T-helper 2 cell treated with Interferon-gamma antibody and Interleukin-4, amounts not matched to agents 5 μg/mL and 100 μg/mL, for 36 hours (primary cell): ENCODE measurements around the gene SPATA31A7.
"Not testable (repeated sequence)": the region's sequence is repeated elsewhere in the genome, so short reads cannot be mapped to it uniquely, and the experiment has no call there.

ENCODE experiments used
- DNase-seq: peaks from one replicate; pipeline ENCODE4 v3.0.0; 2021; ENCODE audit warnings: low spot score
- H3K27ac Mint-ChIP-seq: one replicate; pipeline ENCODE4 v1.8.0; 2021; ENCODE audit warnings: mild to moderate bottlenecking, mixed read lengths
- H3K27me3 Mint-ChIP-seq: one replicate; pipeline ENCODE4 v1.8.0; 2021; ENCODE audit warnings: low read depth, mixed read lengths
- H3K36me3 Mint-ChIP-seq: one replicate; pipeline ENCODE4 v1.8.0; 2021; ENCODE audit warnings: low read depth, mixed read lengths
- H3K4me1 Mint-ChIP-seq: one replicate; pipeline ENCODE4 v1.8.0; 2021; ENCODE audit warnings: low read depth, mixed read lengths
- H3K4me3 Mint-ChIP-seq: one replicate; pipeline ENCODE4 v1.8.0; 2022; ENCODE audit warnings: mild to moderate bottlenecking, moderate library complexity, mixed read lengths
- H3K9me3 Mint-ChIP-seq: one replicate; pipeline ENCODE4 v1.8.0; 2021; ENCODE audit warnings: mixed read lengths

The SPATA31A7 gene

GRCh38 chr9:61189736-61190135, at the start of gene SPATA31A7:
Gene SPATA31A7 (plus strand): TSS chr9:61190036. CDS start chr9:61190065, 29 bp downstream.
- not testable (repeated sequence) for H3K4me3 Mint-ChIP-seq, H3K36me3 Mint-ChIP-seq, H3K4me1 Mint-ChIP-seq, DNase-seq, H3K27ac Mint-ChIP-seq, H3K9me3 Mint-ChIP-seq, H3K27me3 Mint-ChIP-seq

- not testable (repeated sequence) for H3K4me3 Mint-ChIP-seq, H3K36me3 Mint-ChIP-seq, DNase-seq, H3K27ac Mint-ChIP-seq, H3K9me3 Mint-ChIP-seq, H3K27me3 Mint-ChIP-seq, H3K4me1 Mint-ChIP-seq
These were observed 36.6 kb downstream of the SPATA31A7 start for GRCh38 chr9:61226438-61226837.
